ENCODE results near the gene NDRG4.

Gene NDRG4

DNA sequence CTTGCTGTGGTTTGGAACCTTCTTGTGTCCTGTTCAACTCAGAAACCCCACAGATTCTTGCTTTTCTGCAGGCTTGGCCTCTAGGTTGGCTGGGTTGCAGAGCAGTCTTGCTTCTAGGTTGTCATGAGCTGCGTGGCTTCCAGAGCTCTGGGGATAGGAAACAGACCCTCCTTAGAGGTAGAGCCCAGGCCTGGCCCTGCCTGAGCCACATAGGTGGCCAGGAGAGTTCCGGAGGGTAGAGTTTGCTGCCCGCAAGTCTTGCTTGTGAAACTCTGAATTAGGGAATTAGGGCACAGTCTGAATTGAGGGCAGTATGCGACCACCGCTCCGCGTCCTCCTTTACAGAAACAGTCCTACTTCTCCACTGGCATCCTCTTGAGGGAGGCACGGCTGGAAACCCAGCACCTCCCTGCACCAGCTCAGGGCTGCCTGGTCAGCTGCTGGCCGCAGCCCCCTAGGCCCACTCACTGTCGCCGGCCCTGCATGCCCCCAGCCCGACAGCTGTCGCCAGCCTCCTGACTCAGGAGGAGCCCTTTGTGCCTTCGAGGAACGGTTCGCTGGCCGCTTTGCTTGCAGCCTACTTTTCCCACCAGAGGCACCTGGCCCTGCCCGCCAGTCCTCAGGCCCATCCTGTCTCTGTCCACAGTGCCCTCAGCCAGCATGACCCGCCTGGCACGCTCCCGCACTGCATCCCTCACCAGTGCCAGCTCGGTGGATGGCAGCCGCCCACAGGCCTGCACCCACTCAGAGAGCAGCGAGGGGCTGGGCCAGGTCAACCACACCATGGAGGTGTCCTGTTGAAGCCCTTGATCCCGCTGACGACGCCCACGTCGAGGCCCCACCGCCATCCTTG is 11.1 kb downstream of the NDRG4 start:
- DNase-seq, result no peak

DNA sequence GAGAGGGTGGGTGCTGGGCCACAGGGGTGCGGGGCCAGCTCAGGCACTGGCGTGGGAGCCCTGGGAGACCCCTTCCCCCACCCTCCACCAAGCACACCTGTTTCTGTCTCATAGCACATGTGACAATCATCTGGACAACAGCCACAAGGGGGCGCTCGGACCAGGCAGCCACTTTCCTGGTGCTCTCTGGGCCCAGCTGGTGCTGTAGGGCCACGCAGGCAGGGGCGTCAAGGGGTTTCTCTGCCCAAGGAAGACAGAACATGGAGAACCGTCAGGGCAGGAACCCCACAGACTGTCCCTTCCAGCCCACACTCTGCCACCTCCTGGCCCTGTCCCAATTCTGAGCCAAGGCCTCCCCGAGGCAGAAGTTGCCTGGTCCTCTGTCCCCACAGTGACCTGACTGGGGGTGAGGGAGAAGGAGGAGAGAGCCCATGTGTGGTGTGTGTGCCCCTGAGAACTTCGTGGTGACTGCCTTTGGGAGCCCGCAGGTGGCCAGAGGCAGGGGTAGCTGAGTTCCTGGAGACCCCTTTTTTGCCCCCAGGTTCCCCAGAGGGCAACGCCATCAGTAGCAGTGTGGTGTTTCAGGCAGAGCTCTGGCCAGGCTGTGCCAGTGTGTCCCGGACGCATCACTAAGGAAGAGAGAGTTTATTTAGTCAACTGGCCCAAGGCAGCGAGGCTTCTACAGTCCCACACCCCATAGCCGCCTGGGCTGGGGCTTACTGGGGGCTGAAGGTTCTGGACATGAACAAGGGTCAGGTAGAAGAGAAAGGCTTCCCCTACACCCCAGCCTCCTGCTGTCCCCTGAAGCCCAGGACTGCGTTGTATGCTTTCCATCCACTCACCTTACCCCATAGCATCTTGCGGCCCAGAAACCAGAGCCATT is 12.2 kb downstream of the NDRG4 start:
- peak; percentile 52 for DNase-seq

- no peak for DNase-seq
These were observed 13.9 kb downstream of the NDRG4 start for GRCh38 chr16:58513874-58514273.

DNA sequence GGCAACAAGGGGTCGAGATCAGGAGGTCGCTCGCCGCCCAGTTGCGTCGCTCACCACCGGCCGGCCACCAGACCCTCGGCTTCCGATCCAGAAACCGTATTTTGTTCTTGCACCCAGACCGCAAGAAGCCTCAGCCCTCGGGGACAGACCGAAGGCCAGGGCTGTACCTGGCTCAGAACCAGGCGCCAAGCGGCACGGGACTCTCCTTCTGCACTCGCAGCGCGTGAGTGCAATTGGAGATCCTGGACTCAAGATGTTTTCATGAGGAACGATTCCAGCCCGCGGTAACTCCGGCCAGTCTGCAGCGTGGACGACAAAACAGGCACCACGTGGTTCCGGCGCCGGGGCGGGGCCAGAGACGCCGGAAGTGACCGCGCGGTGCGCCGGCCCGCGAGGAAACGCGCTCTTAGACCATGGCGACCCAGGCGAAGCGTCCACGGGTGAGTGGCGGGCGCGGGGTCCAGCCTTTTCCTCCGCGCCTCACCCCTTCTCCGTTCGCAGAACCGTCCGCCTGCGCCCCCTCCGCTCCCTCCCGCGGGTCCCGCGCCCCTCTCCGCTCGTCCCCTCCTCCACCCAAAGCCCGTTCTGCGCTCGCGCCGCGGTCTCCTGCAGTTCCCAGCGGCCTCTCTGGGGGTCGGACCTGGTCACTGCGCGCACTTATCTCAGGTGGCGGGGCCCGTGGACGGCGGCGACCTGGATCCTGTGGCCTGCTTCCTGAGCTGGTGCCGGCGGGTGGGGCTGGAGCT is 15.4 kb downstream of the NDRG4 start, which contains the start of gene SETD6:
Gene SETD6, plus strand, starts transcription at position 393 of the 746 bp plus-strand sequence. Its CDS starts 21 bp downstream, at position 414.
- peak; percentile 90 for DNase-seq

GRCh38 chr16:58515871-58516767 is 16.2 kb downstream of the NDRG4 start:
- no peak for DNase-seq

DNA sequence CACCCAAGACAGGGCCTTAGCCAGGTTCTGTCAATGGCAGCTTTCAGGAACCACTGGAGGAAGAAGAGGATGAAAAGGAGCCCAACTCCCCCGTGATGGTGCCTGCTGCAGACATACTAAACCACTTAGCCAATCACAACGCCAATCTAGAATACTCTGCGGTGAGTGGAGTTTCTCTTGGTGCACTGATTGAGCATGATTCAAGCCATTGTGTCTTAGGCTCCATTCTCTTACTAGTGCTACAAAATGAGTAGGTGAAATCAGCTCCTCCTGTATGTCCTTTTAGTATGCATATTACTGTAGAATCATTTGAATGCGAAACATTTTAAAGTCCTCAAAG is 16.8 kb downstream of the NDRG4 start:
- no peak for DNase-seq

DNA sequence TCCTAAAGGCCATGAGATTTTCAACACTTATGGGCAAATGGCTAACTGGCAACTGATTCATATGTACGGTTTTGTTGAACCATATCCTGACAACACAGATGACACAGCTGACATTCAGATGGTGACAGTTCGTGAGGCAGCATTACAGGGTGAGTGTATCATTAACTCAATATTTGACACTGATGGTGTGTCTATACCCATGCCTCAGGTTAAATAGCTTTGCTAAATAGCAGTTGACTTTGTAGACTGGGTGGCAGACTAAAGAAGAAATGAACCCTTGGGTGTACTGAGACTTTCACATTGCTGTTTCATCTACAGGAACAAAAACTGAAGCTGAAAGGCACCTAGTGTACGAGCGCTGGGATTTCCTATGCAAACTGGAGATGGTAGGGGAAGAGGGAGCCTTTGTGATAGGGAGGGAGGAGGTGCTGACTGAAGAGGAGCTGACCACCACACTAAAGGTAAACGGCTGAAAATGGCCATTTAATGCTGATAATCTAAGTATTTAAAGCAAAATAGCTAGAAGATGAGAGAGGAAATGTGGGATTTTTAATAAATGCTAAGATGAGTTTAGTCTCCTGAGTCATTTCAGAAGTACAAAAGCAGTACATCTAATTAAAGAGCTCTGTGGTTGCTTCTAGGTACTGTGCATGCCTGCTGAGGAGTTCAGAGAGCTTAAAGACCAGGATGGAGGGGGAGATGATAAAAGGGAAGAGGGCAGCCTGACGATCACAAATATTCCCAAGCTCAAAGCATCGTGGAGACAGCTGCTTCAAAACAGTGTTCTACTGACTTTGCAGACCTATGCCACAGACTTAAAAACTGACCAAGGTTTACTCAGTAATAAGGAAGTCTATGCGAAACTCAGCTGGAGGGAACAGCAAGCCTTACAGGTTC is 18.4 kb downstream of the NDRG4 start:
- DNase-seq, result no peak

DNA sequence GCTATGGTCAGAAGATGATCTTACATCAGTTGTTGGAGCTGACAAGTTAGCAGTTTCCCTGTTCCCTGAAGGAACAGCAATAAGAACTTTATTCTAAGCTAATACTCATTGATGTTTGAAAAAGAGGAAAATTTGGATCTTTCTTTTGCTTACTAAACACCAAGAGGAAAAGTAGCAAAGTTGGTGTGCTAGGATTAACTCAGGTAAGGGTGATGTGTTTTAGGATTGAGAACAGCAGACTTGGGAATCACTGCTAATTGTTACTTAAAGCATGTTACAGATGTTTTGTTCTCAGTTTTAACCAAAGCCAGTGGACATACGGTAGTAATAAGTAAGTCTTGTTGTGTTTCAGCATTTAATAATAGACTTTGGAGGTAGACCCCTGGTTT is 19.0 kb downstream of the NDRG4 start:
- no peak for DNase-seq

DNA sequence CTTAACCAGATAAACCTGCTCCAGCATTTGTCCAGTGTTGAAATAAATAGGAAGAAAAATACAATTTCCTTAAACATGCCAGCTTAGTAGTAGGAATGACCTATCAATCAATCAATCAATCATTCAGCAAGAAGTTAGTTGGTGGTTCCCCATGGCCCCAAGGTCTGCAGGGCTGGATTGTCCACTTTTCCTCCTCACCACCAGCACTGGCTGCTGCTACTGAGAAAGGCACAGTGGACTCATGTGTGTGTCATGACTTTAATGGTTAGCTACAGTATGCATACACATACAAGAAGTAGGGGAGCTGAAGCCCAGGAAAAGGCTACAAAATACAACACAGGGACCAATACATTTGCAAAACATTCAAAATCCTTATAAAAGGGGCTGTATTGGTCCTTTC is 19.8 kb downstream of the NDRG4 start:
- no peak for DNase-seq

- no peak for DNase-seq
These were observed 30.2 kb downstream of the NDRG4 start for GRCh38 chr16:58530179-58530578.

- DNase-seq, result no peak
These were observed 32.5 kb downstream of the NDRG4 start for GRCh38 chr16:58532414-58532813.

DNA sequence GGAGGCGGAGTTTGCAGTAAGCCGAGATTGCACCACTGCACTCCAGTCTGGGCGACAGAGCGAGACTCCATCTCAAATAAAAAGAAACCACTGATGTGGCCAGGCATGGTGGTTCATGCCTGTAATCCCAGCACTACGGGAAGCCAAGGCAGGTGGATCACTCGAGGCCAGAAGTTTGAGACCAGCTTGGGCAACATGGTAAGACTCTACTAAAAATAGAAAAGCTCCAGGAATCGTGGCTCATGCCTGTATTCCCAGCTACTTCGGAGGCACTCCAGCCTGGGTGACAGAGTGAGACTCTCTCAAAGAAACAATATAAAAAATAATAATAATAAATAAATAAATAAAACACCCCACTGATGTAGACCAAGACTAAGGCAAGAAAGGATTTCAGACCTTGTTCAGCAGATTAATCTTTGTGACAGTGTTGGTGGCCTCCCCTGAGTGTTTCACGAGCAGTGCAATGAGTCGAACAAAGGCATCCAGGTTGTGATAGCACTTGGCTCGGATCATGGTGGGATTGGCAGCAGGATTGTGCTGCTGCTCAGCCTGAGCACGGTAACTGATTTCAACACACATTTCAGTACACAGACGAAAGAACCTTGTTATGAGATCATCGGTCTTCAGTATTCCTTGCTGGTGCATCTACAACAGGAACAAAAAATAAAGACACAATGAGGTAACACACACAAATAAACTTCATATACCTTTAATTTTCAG is 34.0 kb downstream of the NDRG4 start:
- DNase-seq, result no peak

DNA sequence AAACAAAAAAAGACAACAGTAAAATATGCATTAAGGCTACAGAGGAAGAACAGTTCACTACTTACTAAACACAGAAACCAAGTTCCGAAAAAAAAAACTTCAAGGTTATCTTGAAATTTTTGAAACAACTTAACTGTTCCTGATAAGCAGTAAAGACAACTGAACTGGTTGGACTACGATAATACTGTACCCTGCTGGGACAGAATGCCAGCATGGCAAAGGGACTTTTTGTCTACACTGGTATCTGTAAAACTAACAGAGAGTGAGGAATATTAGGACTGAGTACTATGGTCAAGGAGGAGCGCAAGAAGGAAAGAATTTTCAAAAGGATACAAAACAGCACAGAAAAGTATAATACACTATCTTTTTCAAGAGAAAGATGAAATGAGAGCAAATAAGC is 35.2 kb downstream of the NDRG4 start:
- no peak for DNase-seq

DNA sequence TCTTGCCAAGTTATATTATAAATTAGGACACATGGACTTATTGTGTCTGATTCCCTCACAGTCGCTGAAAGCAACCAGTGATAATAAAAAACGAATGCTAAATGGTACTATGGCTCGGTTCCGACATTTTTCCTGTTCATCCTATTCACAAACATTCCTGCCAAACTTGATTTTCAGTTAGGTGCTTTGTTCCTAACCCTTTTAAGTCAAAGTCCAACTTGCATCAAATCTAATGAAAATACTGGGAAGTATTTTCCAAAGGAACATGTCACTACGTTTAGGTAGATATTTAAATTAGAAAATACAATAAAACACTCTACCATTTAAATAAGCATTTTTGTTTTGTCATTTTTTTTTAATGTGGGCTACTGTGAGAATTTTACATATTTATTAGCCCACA is 36.3 kb downstream of the NDRG4 start:
- no peak for DNase-seq

DNA sequence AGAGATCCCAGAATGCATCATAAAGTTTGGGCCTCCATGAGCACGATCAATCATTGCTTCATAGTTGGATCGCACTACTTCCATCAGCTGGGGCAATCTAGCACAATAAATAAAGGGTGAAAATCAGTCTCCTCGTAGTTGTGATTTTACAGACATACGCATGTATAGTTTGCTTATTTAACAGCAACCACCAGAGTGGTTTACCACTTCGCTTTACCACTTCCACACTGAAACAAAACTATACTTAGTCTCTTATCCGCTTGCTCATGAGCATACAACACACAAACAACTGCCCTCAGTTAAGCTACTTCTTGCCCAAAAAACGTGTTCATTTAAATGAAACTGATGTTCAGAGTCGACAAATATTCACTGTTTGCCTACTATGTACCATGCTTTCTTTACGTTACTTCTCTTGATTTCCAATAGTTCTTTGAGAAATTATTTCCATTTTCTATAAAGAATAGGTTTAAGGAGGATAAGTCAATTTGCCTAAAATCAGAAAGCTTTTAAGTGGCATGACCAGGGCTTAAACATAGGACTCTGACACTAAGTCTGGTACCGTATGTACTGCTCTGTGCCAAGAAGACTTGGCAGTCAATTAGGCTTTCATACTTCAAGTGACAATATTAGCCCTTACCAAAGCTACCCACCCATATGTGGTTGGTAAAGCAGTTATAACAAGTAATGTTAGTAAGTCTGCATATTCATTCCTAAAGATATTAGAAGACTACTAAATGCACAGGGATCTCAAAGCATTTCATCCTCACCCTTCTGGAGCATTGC is 37.4 kb downstream of the NDRG4 start:
- no peak for DNase-seq

DNA sequence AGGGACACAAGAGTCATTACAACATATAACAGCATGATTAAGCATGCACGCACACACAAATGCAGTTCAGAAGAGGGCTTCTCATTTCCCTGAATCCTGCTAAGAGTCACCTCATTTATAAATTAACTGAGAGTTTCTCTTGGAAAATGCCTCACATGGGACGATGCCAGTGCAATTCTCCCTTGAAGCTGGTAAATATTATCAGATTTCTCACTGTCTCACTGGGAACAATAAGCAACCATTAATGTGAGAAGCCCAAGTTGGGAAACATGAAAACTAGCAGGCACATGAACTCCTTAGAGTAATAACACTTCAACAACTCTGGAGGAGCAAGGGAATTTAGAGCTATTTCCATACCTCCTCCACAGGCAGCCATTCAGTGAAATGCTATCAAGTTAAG is 41.8 kb downstream of the NDRG4 start:
- DNase-seq, result no peak

GRCh38 chr16:58542291-58542690 is 42.3 kb downstream of the NDRG4 start:
- DNase-seq, result no peak

GRCh38 chr16:58543685-58544084 is 43.7 kb downstream of the NDRG4 start:
- no peak for DNase-seq

- no peak for DNase-seq
These were observed 48.4 kb downstream of the NDRG4 start for GRCh38 chr16:58548378-58548777.

- DNase-seq, result no peak
These were observed 51.6 kb downstream of the NDRG4 start for GRCh38 chr16:58551496-58551895.
